Kidney glomerular epithelial cell (primary cell): Measurements from ENCODE around the gene AP3M1.
"Not testable (repeated sequence)": the region's sequence is repeated elsewhere in the genome, so short reads cannot be mapped to it uniquely, and the experiment has no call there.

Experiments used
- DNase-seq: peaks from one replicate; lab custom pipeline; 2025; lab: John Stamatoyannopoulos, UW

AP3M1 gene

GRCh38 chr10:74163319-74164068, 12.9 kb upstream of the AP3M1 start:
- no peak for DNase-seq

- DNase-seq, result no peak
These were observed 9.4 kb upstream of the AP3M1 start for GRCh38 chr10:74160013-74160412.

DNA sequence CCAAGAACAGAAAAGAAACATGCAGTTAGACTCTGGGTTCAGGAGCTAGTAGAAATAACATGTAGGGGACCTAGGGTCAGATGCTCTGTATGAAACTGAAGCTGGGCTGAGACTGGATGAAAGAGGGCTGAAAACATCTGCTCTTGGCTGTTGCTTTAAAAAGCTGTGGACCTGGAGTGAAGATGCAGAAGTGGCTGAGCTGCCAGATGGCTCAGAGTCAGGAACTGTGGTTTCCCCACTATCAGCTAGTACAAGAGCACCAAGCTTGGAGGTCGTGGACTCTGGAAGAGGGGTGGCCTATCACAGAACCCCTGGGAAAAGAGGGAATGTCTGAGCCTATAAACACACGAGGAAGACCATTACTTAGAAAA, 6.3 kb upstream of the AP3M1 start:
- no peak for DNase-seq

- no peak for DNase-seq
These were observed 3.0 kb upstream of the AP3M1 start for GRCh38 chr10:74153676-74154075.

- peak; percentile 23 for DNase-seq
These were observed 2.5 kb upstream of the AP3M1 start for GRCh38 chr10:74153123-74153522.

DNA sequence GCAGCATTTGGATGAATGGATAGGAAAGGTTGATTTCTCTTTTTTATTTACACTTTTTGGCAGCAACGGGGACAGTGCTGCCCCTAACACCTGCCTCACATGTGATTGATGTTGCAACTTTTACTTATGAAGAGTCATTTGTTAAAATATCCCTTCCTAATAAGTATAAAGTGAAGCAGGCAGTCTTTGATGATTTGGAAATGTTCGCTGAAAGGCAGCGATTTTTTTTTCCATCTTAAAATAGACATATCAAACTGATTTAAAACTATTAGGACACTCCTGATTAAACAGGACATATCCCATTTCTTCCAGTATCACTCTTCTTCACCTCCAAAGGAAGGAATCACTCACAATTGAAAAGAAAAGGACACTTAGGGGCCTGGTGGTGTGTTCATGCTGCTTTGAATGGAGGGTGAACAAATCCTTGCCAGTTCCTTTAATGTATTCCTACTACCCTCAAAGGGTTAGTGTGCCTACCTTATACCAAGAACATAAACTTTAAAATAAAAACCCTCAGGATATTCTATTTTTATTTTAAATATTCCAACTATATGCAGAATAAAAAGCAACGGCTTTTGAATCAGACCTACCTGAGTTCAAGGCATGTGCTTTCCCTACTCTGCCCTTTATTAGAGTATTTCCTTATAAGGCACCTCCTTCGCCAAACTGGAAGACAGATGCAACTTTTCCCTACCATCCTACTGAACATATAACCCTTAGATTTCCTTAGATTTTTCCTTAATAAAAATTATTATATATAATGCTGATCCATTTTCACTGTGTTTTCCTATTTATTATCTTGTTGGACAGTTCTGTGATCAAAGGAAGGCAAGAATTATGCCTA, 1.5 kb upstream of the AP3M1 start:
- DNase-seq, result no peak

DNA sequence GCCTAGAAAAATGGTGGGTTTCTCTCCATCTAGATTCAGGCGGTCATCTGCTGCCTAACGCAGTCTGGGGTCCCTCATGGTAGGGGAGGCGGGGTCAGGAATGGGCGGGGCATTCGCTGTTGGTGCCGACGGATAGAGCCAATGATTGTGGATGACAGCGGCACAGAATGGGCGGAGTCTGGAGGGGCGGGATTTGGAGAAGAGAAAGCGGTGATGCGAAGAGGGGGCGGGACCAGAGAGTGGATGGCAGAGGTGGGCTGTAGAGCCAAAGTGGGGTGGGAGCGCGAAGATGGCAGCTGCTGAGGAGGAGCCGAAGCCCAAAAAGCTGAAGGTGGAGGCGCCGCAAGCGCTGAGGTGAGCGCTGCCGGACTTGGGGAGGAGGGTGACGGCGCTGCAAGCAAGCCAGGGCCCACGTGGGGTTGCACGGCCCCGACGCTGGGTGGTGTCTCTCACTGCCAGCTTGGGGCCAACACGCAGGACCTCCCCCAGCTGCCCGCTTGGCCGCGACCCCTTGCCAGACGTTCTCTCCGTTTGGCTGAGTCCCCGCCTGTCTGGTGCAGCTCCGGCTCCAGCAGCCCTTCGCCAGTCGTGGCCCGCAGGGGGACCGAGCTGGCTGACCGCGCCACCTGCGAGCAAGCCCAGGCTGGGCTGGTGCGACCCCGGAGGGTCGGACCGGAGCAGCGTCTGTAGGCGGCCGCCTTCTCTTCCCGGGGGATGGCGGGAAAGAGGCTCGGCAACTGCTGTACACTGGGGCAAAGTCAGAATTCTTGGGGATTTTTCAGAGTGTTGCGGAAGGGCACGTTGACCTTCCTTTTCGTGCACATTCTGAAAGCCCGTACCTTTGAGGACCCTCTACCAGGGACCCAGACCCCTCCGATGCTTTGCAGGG, 606 bp upstream of the AP3M1 start, which contains the start of gene ADK:
Gene ADK, plus strand, starts transcription at position 232 of the 889 bp plus-strand sequence. Its CDS starts 58 bp downstream, at position 290.
- peak; percentile 99 for DNase-seq

- DNase-seq, result not testable (repeated sequence)
These were observed 3.6 kb downstream of the AP3M1 start for GRCh38 chr10:74146980-74147379.

GRCh38 chr10:74145133-74145532, 5.5 kb downstream of the AP3M1 start:
- peak; percentile 73 for DNase-seq

DNA sequence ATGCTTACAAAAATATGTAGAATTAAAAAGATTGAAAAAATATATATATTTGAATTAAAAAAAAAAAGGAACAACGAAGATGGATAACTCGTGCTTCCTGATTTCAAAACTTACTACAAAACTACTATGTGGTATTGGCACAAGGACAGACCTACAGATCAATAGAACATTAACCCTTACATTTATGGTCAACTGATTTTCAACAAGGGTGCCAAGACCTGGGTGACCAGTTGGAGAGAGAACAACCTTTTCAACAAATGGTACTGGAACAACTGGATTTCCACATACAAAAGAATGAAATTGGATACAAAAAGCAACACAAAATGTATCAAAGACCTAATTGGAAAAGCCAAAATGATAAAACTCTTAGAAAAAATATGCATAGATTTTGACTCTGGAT, 10.1 kb downstream of the AP3M1 start:
- no peak for DNase-seq

DNA sequence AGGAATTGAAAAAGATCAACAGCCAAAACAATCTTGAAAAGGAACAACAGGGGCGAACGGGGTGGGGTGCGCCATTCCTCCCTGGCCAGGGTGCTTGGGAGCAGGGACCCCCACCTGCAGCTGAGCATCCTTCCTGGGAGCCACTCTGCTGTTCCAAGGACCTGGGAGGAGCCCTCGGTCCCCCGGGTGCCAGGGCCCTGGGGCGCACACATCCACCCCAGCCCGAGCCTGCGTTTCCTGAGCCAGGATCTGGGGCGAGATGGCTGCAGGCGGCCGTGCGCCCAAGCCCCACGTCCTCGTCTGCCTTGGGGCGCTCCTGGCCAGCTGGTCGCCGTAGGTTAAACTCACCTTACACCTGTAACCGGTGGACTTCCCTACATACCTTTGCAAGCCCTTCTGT, 10.6 kb downstream of the AP3M1 start:
- no peak for DNase-seq

DNA sequence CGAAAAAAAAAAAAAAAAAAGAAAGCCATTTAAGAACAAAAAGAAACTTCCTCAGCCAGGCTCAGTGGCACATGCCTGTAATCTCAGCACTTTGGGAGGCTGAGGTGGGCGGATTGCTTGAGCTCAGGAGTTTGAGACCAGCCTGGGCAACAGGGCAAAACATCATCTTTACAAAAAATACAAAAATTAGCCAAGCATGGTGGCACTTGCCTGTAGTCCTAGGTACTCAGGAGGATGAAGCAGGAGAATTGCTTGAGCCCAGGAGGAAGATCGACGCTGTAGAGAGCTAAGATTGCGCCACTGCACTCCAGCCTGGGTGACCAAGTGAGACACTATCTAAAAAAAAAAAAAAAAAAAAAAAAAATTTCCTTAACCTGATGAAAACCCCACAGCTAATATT, 12.0 kb downstream of the AP3M1 start:
- not testable (repeated sequence) for DNase-seq

DNA sequence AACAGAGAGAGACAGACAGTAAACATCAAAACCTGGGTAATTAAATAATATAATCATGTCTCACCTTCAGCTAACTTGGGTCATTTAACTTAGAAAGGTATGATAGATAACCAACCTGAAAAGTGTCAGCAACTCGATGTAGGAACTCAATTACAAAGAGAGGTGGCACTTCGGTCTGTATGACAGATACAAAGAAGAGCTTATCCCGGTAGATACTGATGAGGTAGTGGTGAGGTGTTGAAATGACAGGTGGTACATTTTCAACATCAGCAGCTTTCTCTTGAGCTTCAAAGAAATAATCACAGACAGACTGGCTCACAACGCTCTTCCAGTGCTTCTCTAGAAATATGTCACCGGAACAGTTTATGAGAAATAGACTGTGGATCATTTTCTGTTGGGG, 12.6 kb downstream of the AP3M1 start:
- no peak for DNase-seq

DNA sequence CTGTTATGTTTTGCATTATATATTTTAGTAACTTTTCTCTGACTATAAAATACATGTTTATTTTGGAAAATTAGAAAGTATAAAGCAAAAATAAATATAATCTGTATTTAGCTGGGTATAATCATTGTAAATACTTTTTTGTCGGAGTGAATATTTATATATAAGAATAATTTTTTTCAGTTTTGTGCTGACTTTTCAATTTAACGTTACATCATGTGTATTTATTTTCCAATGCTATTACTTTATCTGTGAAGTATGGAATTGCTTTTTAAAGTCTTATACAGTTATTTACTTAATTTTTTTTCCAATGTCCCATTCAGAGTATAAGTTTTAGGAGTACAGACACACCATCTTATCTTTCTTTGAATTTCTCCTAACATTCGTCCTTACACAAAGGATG, 15.2 kb downstream of the AP3M1 start:
- no peak for DNase-seq

DNA sequence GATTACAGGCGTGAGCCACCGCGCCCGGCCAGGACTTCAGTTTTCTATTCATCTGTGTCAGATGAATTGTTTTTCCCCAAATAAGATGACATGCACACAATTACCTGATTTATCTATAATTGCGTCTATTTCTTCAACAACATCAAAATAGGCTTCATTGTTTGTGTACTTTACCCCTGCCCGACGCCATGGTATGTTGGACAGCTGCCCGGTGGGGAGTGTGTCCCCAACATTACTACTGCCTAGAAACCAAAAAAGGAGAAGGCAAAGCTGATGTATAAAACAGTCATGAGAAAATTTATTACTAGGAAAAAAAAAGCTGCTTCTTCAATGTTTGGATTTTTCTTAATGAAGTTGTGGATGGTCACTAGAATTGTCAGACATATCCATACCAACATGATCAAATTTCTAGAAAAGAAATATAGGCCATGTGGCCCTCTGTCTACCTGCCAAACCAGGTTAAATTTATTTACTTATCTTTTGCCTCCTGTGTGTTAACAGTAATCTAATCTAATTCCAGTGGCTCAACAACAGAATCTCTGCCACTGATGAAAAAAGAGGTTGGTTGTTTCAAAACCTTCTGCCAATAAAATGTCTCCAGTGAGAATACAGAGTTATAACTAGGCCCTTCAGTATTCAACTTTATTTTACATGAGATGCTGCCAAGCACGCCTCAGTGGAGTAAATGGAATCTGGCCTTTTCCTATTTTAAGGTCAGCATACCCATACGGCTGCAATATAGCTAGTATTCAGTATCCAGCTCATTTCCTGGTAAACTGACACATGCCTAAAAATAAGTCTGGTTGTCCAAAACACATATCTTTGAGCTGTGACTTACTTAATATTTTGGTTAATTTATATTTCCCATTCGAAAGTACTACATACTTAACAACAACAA, 16.5 kb downstream of the AP3M1 start:
- no peak for DNase-seq

GRCh38 chr10:74123081-74123480, 27.5 kb downstream of the AP3M1 start:
- DNase-seq, result no peak

DNA sequence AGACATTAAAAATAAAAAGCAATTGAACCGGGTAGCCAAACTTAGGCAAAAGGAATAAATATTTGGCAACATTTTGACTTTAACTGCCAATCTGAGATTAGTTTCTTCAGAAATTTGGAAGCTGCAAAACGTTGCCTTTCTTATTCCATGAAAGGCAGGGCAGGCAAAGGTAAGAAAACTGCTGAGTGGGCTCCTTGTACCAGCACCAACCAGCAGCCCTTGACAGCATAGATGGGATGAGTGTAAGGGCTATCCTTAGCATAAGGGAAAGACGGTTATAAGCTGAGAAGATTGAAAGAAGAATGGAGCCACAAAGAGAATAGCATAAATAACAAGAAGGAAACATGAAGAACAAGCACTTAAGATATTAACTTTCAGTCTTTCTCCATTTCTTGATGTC, 28.6 kb downstream of the AP3M1 start:
- DNase-seq, result no peak

GRCh38 chr10:74121368-74121767, 29.3 kb downstream of the AP3M1 start:
- no peak for DNase-seq

DNA sequence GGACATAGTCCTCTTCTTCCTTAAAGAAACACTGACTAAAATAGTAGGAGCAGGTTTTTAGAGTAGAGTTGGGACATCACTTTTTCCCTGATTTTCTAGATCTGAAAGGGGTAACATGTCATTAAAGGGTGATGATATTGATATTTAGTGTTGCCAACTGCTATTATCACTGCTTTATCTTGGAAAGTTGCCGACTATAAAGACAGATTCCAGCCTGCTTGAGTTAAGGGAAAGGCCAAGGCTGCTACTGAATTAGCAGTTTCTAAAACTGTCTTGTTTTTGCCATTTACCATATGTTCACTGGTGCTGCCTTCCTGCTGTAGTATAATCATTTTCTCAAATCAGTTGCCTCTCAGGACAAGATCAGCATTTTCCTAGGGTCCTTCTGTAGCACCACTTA, 29.7 kb downstream of the AP3M1 start:
- no peak for DNase-seq

DNA sequence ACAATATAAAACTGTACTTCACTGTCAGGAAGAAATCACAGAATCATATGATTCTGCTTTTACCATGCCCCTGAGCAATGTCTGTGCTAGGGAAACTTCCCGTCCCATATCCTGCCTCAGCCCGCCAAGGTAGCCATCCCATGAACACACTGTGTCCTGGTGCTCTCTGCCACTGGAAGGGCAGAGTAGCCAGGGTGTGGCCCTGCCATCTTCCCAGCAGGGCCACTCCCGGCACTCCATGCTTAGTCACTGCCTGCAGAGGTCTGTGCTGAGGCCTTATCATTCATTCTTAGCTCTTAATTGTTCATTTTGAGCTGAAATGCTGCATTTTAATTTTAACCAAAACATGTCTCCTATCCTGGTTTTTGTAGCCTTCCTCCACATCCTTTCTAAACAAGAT, 31.8 kb downstream of the AP3M1 start:
- no peak for DNase-seq

DNA sequence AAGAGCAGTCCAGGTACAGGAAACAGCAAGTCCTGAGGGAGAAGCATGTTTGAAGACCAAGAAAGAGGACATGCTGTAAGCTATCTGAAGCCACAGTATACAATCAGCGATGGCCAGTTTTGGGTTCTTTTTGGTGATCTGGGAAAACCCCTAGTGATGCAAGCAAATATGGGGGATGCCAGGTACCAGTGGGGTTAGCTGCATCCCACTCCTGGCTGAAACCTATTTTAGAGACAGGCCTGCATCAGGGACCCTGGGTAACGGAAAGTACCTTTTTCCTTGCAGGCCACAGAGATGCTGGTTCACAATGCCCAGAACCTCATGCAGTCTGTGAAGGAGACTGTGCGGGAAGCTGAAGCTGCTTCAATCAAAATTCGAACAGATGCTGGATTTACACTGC, 32.9 kb downstream of the AP3M1 start:
- no peak for DNase-seq
